ENCODE measurements around the gene LRRC8D.
"Not testable (repeated sequence)": the region's sequence is repeated elsewhere in the genome, so short reads cannot be mapped to it uniquely, and the experiment has no call there.

Gene LRRC8D

DNA sequence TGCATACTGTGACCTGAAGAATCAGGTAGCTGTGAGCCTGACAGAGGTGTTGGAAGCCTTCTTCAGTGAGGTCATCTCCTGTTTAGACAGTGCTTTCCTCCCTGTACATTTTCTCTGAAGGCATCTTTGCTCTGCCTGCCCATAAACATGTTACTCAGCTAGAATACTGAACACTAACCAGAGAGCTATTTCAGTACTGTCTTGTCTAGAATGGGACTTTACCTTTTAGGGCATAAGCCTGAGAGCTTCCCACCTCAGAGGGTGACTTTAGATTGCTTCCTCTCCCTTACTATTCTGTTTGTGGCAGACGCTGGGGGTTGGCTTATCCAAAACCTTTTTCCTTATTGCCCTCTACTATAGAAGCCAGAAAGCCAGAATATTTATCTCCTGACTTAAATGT, 150.8 kb downstream of the LRRC8D start:
- no peak for DNase-seq

DNA sequence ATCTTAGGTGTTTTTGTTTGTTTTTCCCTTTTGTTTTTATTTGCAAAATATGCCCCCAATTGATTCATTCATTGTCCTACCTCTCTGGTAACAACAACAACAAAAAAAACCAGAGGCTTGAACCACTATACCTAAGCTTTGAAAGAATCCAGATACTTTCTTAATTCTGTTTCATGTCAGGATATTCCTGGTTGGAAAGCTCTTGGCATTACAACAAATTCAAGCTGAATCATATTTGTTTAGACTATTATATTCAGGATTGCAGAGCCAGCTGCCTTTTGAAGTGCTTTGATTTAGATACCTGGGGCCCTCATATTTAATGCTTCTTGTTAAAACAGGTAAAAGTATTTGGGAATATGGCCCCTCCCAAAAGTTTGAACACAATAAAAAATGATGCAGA, 151.2 kb downstream of the LRRC8D start:
- DNase-seq, result no peak

DNA sequence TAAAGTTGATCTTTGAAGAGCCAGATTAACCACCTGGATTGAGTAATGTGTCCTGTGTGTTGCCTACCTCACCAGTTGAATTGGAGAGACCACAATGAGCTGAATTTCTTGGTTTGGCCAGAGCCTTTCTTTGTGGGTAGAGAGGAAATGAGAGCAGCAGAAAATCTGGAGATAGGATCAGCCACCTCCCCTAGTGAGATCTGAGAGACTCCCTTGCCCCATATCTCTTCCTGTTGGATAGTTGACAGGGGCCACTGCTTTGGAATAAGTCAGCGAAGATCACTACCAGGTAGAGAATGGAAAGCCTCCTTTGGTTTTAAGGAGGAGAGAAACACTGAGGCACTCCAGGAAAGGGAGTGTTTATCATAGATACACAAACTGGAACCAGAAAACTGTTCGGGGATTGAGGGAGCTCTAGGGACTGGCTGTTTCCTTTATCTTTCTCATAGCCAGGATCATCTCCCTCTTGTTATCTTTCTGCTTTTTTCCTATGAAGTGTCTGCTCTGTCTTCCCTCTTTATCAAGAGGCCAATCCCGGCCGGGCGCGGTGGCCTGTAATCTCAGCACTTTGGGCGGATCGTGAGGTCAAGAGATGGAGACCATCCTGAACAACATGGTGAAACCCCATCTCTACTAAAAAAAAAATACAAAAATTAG, 152.8 kb downstream of the LRRC8D start:
- no peak for DNase-seq

DNA sequence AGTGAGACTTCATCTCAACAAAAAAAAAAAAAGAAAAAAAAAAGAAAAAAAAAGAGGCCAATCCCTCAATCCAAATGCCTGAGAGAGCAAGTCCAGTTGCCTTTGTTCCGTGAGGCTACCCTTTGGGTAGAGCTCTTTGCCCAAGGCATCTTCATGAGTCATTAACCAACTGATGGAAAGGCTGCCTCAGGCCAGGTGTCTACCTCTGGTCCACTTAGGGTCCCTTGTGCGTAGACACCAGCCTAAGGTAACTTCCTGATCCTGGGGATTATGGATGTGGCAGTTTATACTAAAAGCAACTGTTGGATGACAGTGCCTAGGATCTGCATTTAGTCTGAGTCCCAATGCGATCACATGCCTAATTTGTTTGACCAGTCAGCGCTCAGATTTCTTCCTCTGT, 153.4 kb downstream of the LRRC8D start:
- no peak for DNase-seq

DNA sequence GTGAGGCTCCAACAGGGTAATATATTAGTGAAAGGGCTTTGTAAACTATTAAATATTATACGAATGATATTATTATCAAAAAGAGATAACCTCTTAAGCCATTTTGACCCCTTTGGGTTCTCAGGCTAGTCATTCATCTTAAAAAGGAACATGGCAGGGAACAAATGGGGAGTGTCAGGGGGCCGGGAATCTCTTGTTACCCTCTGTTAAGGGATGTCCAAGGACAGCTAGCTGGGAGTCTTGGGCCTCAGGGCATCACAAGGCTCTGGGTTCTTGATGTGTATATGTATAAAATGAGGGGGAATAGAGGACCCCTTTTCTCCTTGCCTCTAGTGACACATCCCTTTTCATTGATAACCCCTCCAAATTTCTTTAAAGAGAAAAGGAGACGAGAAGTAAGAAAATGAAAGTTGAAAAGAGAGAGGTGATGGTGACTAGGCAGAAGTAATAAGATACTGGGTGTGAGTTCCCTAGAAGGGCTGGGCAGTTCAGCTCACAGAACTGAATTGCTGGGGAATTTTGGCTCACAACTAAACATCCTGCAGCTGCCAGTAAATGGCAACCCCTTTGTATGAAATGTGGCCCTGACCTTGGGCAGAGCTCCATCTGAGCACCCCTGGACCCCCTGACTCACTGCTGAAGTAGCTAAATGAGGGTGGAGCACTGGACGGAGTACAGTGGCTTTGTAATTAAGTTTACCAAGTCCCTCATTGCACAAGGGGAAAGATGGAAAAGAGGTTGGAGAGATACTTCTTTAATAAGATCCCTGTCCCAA, 154.1 kb downstream of the LRRC8D start:
- no peak for DNase-seq

DNA sequence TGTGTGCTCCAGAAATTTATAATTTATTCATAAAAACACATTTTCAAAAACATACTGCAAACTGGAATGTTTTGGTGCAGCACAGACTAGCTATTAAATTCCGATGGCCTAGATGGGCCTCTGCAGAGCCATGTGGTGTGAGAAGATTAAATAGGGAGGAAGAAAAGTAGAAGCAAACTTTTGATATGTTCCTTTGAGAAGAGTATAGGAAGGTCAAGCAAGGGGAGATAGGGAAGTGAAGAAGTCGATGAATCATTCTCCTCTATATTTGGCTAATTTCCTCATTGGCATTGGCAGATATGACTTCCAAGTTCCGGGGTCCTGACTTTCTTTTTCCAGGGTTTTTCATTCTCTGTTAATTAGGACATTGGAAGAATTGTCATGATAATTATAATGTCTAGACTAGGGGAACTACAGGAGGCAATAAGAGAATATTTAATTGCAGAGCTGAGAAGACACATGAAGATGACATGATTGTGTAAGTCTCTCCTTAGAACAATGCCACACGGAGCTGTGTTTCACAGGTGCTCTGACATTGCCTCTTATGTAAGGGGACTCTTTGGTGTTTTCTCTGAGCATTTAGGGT, 154.8 kb downstream of the LRRC8D start:
- no peak for DNase-seq

DNA sequence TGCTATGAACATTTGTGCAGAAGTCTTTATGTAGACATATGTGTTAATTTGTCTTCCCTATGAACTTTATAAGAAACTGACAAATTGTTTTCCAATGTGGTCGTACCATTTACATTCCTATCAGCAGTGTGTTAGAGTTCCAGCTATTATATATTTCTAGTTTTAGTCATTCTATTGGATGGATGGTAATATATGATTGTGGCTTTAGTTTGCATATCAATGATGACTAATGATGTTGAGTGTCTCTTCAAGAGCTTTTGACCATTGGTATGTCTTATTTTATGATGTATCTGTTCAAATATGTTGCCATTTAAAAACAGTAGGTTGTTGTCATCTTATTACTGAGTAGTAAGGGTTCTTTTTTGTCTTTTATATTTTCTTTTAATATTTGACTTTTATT, 157.9 kb downstream of the LRRC8D start:
- no peak for DNase-seq

DNA sequence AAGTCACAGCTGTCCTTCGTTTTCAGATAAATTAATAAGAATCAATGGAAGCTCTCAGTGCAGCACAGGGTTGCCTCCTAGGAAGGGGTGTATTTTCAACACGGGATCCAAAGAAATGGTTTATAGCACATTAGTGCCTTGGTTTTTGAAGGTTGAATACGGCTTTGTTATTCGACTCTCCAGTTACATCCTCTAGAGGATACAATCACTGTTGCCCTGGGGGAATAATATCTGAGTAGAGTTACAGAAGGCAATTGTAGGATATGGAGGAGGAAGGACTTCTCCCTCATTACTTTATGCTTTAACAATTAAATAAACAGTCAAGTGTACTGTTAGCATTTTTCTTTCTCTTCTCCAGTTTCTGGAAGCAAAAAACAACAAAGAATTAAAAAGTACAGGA, 159.8 kb downstream of the LRRC8D start:
- no peak for DNase-seq

DNA sequence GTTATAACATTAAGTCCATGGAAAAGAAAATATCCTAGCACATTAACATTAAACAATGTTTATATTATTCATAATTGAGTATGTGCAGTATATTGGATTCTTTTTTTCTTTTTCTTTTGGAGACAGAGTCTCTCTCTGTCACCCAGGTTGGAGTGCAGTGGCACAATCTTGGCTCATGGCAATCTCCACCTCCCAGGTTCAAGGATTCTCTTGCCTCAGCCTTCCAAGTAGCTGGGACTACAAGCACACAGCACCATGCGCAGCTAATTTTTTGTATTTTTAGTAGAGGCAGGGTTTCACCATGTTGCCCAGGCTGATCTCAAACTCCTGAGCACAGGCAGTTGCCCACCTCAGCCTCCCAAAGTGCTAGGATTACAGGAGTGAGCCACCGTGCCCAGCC, 162.0 kb downstream of the LRRC8D start:
- not testable (repeated sequence) for DNase-seq

DNA sequence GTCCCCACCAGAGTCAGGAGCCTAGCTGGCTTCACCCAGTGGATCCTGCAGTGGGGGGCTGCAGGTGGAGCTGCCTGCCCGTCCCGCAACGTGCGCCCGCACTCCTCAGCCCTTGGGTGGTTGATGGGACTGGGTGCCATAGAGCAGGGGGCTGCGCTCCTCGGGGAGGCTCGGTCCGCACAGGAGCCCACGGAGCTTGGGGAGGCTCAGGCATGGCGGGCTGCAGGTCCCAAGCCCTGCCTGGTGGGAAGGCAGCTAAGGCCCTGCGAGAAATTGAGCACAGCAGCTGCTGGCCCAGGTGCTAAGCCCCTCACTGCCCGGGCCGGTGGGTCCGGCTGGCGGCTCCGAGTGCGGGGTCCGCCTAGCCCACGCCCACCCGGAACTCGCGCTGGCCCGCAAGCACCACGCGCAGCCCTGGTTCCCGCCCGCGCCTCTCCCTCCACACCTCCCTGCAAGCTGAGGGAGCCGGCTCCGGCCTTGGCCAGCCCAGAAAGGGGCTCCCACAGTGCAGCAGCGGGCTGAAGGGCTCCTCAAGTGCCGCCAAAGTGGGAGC, 163.8 kb downstream of the LRRC8D start:
- DNase-seq, result not testable (repeated sequence)

DNA sequence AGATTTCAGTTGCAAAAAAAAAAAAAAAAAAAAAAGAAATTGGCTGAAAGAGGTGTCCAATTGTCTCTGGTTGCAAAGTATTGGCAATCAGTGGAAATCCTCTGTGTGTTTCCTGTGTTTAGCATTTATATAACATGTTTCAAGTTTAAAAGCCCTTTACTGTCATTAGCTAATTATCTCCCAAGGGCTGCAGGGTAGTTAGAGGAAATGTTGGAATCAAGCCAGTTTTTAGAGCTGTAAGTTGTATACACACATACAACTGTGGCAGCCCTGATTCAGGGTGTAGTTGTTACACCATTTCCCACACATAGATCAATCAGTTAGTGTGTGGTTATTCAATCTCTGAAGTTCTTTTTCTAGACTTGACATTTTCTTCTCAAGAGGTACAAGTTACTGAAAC, 165.2 kb downstream of the LRRC8D start:
- no peak for DNase-seq
